ENCODE results near the gene CALCOCO2. TPM values are rescaled to one million over a fixed set of nuclear protein-coding genes. Genes with fewer than 3 reads are reported as not detected.
"Not testable (repeated sequence)": the region's sequence is repeated elsewhere in the genome, so short reads cannot be mapped to it uniquely, and the experiment has no call there.

Gene CALCOCO2
- total RNA-seq, 1 donor from 2014 or later: 330 TPM

GRCh38 chr17:48869821-48870318 is 39.0 kb downstream of the CALCOCO2 start:
- DNase-seq: no peak
- ATAC-seq: peak; percentile 45
- intact Hi-C loops (cut with micrococcal nuclease): no loop called here

GRCh38 chr17:48871035-48871550 is 40.3 kb downstream of the CALCOCO2 start:
- DNase-seq: no peak
- intact Hi-C loops (cut with micrococcal nuclease): no loop called here
- ATAC-seq: no peak

- intact Hi-C loops (cut with micrococcal nuclease): no loop called here
- DNase-seq (peak; percentile 56), ATAC-seq (peak; percentile 63)
These were observed 40.9 kb downstream of the CALCOCO2 start for GRCh38 chr17:48871551-48872351.

GRCh38 chr17:48872409-48872808 is 41.6 kb downstream of the CALCOCO2 start:
- intact Hi-C loops (cut with micrococcal nuclease); ATAC-seq; DNase-seq: not testable (repeated sequence)

GRCh38 chr17:48873209-48873608 is 42.4 kb downstream of the CALCOCO2 start:
- peak; percentile 66 for ATAC-seq
- intact Hi-C loops (cut with micrococcal nuclease): no loop called here
- DNase-seq: peak; percentile 39

GRCh38 chr17:48873696-48874443 is 43.0 kb downstream of the CALCOCO2 start:
- no peak for ATAC-seq
- intact Hi-C loops (cut with micrococcal nuclease): no loop called here
- DNase-seq: no peak

GRCh38 chr17:48878920-48879898 is 48.4 kb downstream of the CALCOCO2 start:
- ATAC-seq (peak; percentile 84), DNase-seq (no peak)
- intact Hi-C loops (cut with micrococcal nuclease): loop anchor here (2.0 kb wide), 1 partner anchor 74 kb away; no protein-coding TSS in a partner anchor

- intact Hi-C loops (cut with micrococcal nuclease): no loop called here
- no peak for ATAC-seq
- no peak for DNase-seq
These were observed 51.4 kb downstream of the CALCOCO2 start for GRCh38 chr17:48882272-48882671.

GRCh38 chr17:48883171-48883570 is 52.3 kb downstream of the CALCOCO2 start:
- intact Hi-C loops (cut with micrococcal nuclease): no loop called here
- ATAC-seq (no peak), DNase-seq (no peak)

- ATAC-seq (no peak), DNase-seq (no peak)
- intact Hi-C loops (cut with micrococcal nuclease): no loop called here
These were observed 59.3 kb downstream of the CALCOCO2 start for GRCh38 chr17:48890086-48890485.

- DNase-seq (no peak), ATAC-seq (peak; percentile 1)
- intact Hi-C loops (cut with micrococcal nuclease): no loop called here
These were observed 62.3 kb downstream of the CALCOCO2 start for GRCh38 chr17:48892940-48893645.

- ATAC-seq (no peak), DNase-seq (no peak)
- intact Hi-C loops (cut with micrococcal nuclease): no loop called here
These were observed 63.0 kb downstream of the CALCOCO2 start for GRCh38 chr17:48893646-48894508.

GRCh38 chr17:48894886-48895285 is 64.1 kb downstream of the CALCOCO2 start:
- ATAC-seq: no peak
- no peak for DNase-seq
- intact Hi-C loops (cut with micrococcal nuclease): no loop called here

GRCh38 chr17:48901241-48901640 is 70.4 kb downstream of the CALCOCO2 start:
- DNase-seq: no peak
- no peak for ATAC-seq
- intact Hi-C loops (cut with micrococcal nuclease): no loop called here

GRCh38 chr17:48903401-48903800 is 72.6 kb downstream of the CALCOCO2 start:
- no peak for DNase-seq
- ATAC-seq: no peak
- intact Hi-C loops (cut with micrococcal nuclease): no loop called here

- intact Hi-C loops (cut with micrococcal nuclease): no loop called here
- DNase-seq: no peak
- ATAC-seq: no peak
These were observed 73.6 kb downstream of the CALCOCO2 start for GRCh38 chr17:48904428-48904827.

GRCh38 chr17:48905987-48906515 is 75.2 kb downstream of the CALCOCO2 start:
- intact Hi-C loops (cut with micrococcal nuclease): no loop called here
- DNase-seq (no peak), ATAC-seq (no peak)
